ENCODE data around the gene FSTL3. TPM values are rescaled to one million over a fixed set of nuclear protein-coding genes. Genes with fewer than 3 reads are reported as not detected.
A peak's percentile ranks its signal among the peaks of the same experiment; 100 is the strongest.

The FSTL3 gene
- total RNA-seq, 4 donors from 2014 or later: 115 to 226 (median 217) TPM

GRCh38 chr19:722553-723101 is 46.4 kb downstream of the FSTL3 start:
- Histone ChIP-seq H3K36me3 (peaks cover 0 to 27% (median 15%) of the 10 kb centered on the region in 4 donors), H3K27me3 (peaks cover 0 to 30% (median 11%) of the 10 kb centered on the region in 4 donors), H3K4me3 (no peak overlapping the region), H3K4me1 (peaks cover 22 to 52% (median 48%) of the 10 kb centered on the region in 4 donors), H3K27ac (replicated peaks in 1 of 4) (peak overlapping the region; percentile 8 to 54 (median 22)), H3K9me3 (no peaks in the 10 kb centered on the region)
- TF ChIP-seq EP300 (IDR thresholded peaks at IDR 0.05): no peak
- TF ChIP-seq, protein P1, sequence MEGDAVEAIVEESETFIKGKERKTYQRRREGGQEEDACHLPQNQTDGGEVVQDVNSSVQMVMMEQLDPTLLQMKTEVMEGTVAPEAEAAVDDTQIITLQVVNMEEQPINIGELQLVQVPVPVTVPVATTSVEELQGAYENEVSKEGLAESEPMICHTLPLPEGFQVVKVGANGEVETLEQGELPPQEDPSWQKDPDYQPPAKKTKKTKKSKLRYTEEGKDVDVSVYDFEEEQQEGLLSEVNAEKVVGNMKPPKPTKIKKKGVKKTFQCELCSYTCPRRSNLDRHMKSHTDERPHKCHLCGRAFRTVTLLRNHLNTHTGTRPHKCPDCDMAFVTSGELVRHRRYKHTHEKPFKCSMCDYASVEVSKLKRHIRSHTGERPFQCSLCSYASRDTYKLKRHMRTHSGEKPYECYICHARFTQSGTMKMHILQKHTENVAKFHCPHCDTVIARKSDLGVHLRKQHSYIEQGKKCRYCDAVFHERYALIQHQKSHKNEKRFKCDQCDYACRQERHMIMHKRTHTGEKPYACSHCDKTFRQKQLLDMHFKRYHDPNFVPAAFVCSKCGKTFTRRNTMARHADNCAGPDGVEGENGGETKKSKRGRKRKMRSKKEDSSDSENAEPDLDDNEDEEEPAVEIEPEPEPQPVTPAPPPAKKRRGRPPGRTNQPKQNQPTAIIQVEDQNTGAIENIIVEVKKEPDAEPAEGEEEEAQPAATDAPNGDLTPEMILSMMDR (IDR thresholded peaks at IDR 0.05): no peak
- TF ChIP-seq POLR2A (IDR thresholded peaks at IDR 0.05; ENCODE audit: low read depth): no peak
- TF ChIP-seq POLR2AphosphoS5 (IDR thresholded peaks at IDR 0.05): no peak
- intact Hi-C loops (cut with DNase I): no loop called here
- WGBS: 44% methylated on average over 6 of the region's 17 CpGs
- DNase-seq (ENCODE audit: extremely low spot score): no peak

DNA sequence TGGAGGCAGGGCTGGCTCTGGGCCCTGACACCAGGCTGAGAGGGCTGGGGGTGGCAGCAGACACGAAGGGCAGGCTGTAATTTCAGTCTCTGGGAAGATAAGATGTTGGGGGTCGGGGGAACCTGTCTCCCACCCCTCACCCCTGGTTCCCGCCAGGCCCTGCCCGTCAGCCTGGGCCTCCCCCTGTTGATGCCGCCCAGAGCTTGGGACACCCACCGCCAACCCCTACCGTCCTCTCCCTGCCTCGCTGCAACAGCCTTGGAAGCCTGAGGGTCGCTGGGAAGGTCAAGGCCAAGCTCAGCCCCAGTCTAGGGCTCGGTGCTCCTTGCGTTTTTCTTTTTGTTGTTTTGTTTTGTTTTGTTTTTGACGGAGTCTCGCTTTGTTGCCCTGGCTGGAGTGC is 47.1 kb downstream of the FSTL3 start:
- no peak overlapping the region for H3K4me3 ChIP-seq
- no peak for TF ChIP-seq POLR2AphosphoS5 (IDR thresholded peaks at IDR 0.05)
- no peak for TF ChIP-seq EP300 (IDR thresholded peaks at IDR 0.05)
- no peak for TF ChIP-seq POLR2A (IDR thresholded peaks at IDR 0.05; ENCODE audit: low read depth)
- TF ChIP-seq, protein P1 (IDR thresholded peaks at IDR 0.05): no peak
- WGBS: 78% methylated on average over 11 of the region's 13 CpGs
- peak overlapping the region in 3 of 4 donors; percentile 8 to 54 (median 28) for H3K27ac ChIP-seq (replicated peaks in 1 of 4)
- DNase-seq (ENCODE audit: extremely low spot score): no peak
- no peaks in the 10 kb centered on the region for H3K9me3 ChIP-seq
- peaks cover 0 to 24% (median 11%) of the 10 kb centered on the region in 4 donors for H3K27me3 ChIP-seq
- peaks cover 0 to 32% (median 17%) of the 10 kb centered on the region in 4 donors for H3K36me3 ChIP-seq
- H3K4me1 ChIP-seq: peaks cover 26 to 52% (median 50%) of the 10 kb centered on the region in 4 donors
- intact Hi-C loops (cut with DNase I): no loop called here

DNA sequence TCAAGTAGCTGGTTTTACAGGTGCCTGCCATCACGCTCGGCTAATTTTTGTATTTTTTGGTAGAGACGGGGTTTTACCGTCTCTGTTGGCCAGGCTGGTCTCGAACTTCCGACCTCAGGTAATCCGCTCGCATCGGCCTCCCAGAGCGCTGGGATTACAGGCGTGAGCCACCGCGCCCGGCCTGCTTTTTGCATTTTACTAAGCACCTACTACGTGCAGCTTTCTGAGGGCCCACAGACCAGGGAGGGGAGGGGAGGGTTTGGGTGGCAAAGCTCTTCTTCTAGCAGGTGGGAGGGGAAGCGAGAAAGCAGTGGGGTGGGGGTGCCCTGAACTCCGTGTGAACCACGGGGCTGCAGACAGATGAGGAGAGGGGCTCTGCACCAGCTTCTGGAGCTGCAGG is 47.5 kb downstream of the FSTL3 start:
- WGBS: 90% methylated on average over 18 of the region's 18 CpGs
- Histone ChIP-seq H3K27ac (replicated peaks in 1 of 4) (no peak overlapping the region), H3K4me3 (no peak overlapping the region), H3K36me3 (peaks cover 0 to 32% (median 17%) of the 10 kb centered on the region in 4 donors), H3K4me1 (peaks cover 29 to 49% (median 47%) of the 10 kb centered on the region in 4 donors), H3K9me3 (no peaks in the 10 kb centered on the region), H3K27me3 (peaks cover 0 to 19% (median 11%) of the 10 kb centered on the region in 4 donors)
- intact Hi-C loops (cut with DNase I): no loop called here
- no peak for DNase-seq (ENCODE audit: extremely low spot score)
- TF ChIP-seq POLR2AphosphoS5 (IDR thresholded peaks at IDR 0.05) (no peak), EP300 (IDR thresholded peaks at IDR 0.05) (no peak), POLR2A (IDR thresholded peaks at IDR 0.05; ENCODE audit: low read depth) (no peak)
- TF ChIP-seq, protein P1 (IDR thresholded peaks at IDR 0.05): no peak

GRCh38 chr19:725461-726089 is 49.4 kb downstream of the FSTL3 start:
- TF ChIP-seq POLR2AphosphoS5 (IDR thresholded peaks at IDR 0.05) (no peak), EP300 (IDR thresholded peaks at IDR 0.05) (no peak), POLR2A (IDR thresholded peaks at IDR 0.05; ENCODE audit: low read depth) (no peak)
- TF ChIP-seq, protein P1 (IDR thresholded peaks at IDR 0.05): no peak
- Histone ChIP-seq H3K27ac (replicated peaks in 1 of 4) (no peak overlapping the region), H3K9me3 (no peaks in the 10 kb centered on the region), H3K4me1 (peaks cover 18 to 33% (median 28%) of the 10 kb centered on the region in 4 donors), H3K27me3 (peaks cover 0 to under 1% (median 0%) of the 10 kb centered on the region in 4 donors), H3K36me3 (peaks cover 0 to 32% (median 19%) of the 10 kb centered on the region in 4 donors), H3K4me3 (no peak overlapping the region)
- DNase-seq (ENCODE audit: extremely low spot score): no peak
- WGBS: 87% methylated on average over 13 of the region's 13 CpGs
- intact Hi-C loops (cut with DNase I): no loop called here

Measured in esophagus muscularis mucosa (tissue), 4 donors.